HCT116 (cell line): ENCODE data around the gene TTC39C. TPM values are rescaled to one million over a fixed set of nuclear protein-coding genes. Genes with fewer than 3 reads are reported as not detected.

ENCODE experiments used
- ATAC-seq: fragments of 200-7000 bp; cut with Tn5 transposase; 2 replicates; pipeline ENCODE4 v1.9.1; 2020; ENCODE audit warnings: mild to moderate bottlenecking, moderate library complexity
- BruUV-seq: library from RNA; stranded (reverse); fragments of 400-500 nt; replicated peaks from 2 replicates; lab custom pipeline; 2021; lab: Mats Ljungman, UMichigan
- CTCF ChIA-PET: fragments of 300-600 bp; sonication (Branson Sonifier 250); formaldehyde crosslinking; loops from one replicate; lab custom pipeline; 2021; ENCODE audit warnings: antibody characterized with exemption; lab: Charles Lee
- POLR2A ChIA-PET: fragments of 300-600, 350-600 bp; sonication (Branson Sonifier 250); formaldehyde crosslinking; loops from one replicate; lab custom pipeline; 2021; ENCODE audit warnings: antibody characterized with exemption; lab: Charles Lee
- RAD21 ChIA-PET, 2 experiments: fragments of 300-600 bp; sonication (Branson Sonifier 250); formaldehyde crosslinking; loops; one replicate each; lab custom pipeline; 2023; ENCODE audit warnings: low total read pairs in 2 of 2; ENCODE audit not compliant: uncharacterized antibody in 2 of 2, unreplicated experiment in 2 of 2, low non-redundant PET in 1 of 2; lab: Charles Lee
- DNase-seq: peaks from one replicate; pipeline ENCODE4 v3.0.0-alpha.2; 2010; ENCODE audit warnings: low read depth, low spot score
- H2AFZ ChIP-seq: fragments of 200-600 bp; shearing (Covaris generic), sonication (generic); 2 replicates; pipeline ENCODE4 v1.6.1; 2017; ENCODE audit warnings: low read depth, mixed run types, mixed read lengths, antibody characterized with exemption, low read length; ENCODE audit not compliant: poor library complexity, severe bottlenecking
- H3K27ac ChIP-seq: 2 replicates; pipeline ENCODE4 v1.5.1; 2012; ENCODE audit warnings: low read depth, low read length
- H3K27me3 ChIP-seq: fragments of 200-600 bp; sonication (generic); 2 replicates; pipeline ENCODE4 v1.6.1; 2016; ENCODE audit warnings: mixed run types, low read length, mixed read lengths; ENCODE audit not compliant: insufficient read depth
- H3K36me3 ChIP-seq, 2 experiments: fragments of 200-500 bp in 1 of 2; fragments of 200-600 bp in 1 of 2; sonication (Bioruptor generic) in 1 of 2; sonication (generic) in 1 of 2; 2 replicates each; pipeline versions ENCODE4 v1.5.1 to v1.6.1; 2014 to 2016; ENCODE audit warnings: low read length in 2 of 2, inconsistent platforms in 1 of 2, mixed read lengths in 1 of 2, mixed run types in 1 of 2; ENCODE audit not compliant: insufficient read depth in 2 of 2, control insufficient read depth in 1 of 2
- H3K4me1 ChIP-seq, 2 experiments: fragments of 200-600 bp in 1 of 2; sonication (generic) in 1 of 2; 2 replicates each; pipeline versions ENCODE4 v1.5.1 to v1.6.1; 2012 to 2017; ENCODE audit warnings: low read length in 2 of 2, inconsistent platforms in 1 of 2, mild to moderate bottlenecking in 1 of 2, mixed read lengths in 1 of 2, mixed run types in 1 of 2, moderate library complexity in 1 of 2; ENCODE audit not compliant: insufficient read depth in 2 of 2, control insufficient read depth in 1 of 2
- H3K4me2 ChIP-seq: fragments of 200-600 bp; sonication (generic); 2 replicates; pipeline ENCODE4 v1.6.1; 2017; ENCODE audit warnings: mixed run types, low read length, mixed read lengths
- H3K4me3 ChIP-seq, 2 experiments: fragments of 200-600 bp in 1 of 2; sonication (generic) in 1 of 2; replicated peaks in 1 of 2; 2 replicates each; pipeline ENCODE4 v1.5.1; 2011 to 2016; ENCODE audit warnings: low read length in 2 of 2, control low read depth in 1 of 2, low read depth in 1 of 2, mild to moderate bottlenecking in 1 of 2, mixed read lengths in 1 of 2, mixed run types in 1 of 2
- H3K79me2 ChIP-seq: fragments of 200-600 bp; sonication (generic); 2 replicates; pipeline ENCODE4 v1.6.1; 2017; ENCODE audit warnings: mild to moderate bottlenecking, mixed run types, low read length, moderate library complexity, mixed read lengths; ENCODE audit not compliant: insufficient read depth
- H3K9ac ChIP-seq: fragments of 200-600 bp; sonication (generic); 2 replicates; pipeline ENCODE4 v1.6.1; 2016; ENCODE audit warnings: low read length, mixed read lengths
- H3K9me2 ChIP-seq: fragments of 200-600 bp; sonication (generic), shearing (Covaris generic); 2 replicates; pipeline ENCODE4 v1.6.1; 2017; ENCODE audit warnings: mixed run types, mild to moderate bottlenecking, moderate library complexity; ENCODE audit not compliant: insufficient read depth
- H3K9me3 ChIP-seq, 2 experiments: fragments of 200-500 bp in 1 of 2; fragments of 200-600 bp in 1 of 2; sonication (Bioruptor generic) in 1 of 2; sonication (generic) in 1 of 2; 2 replicates each; pipeline ENCODE4 v1.6.1; 2014 to 2017; ENCODE audit warnings: low read length in 2 of 2, mixed read lengths in 2 of 2, inconsistent platforms in 1 of 2, low read depth in 1 of 2, mild to moderate bottlenecking in 1 of 2, mixed run types in 1 of 2, moderate library complexity in 1 of 2; ENCODE audit not compliant: control insufficient read depth in 1 of 2, insufficient read depth in 1 of 2
- H4K20me1 ChIP-seq: fragments of 200-600 bp; sonication (generic), shearing (Covaris generic); 2 replicates; pipeline ENCODE4 v1.6.1; 2017; ENCODE audit warnings: mixed run types, mild to moderate bottlenecking, moderate library complexity; ENCODE audit not compliant: insufficient read depth
- CEBPB ChIP-seq: IDR thresholded peaks from 2 replicates; pipeline ENCODE4 v1.6.1; 2012; ENCODE audit warnings: low read depth
- CTCF ChIP-seq, 3 experiments: fragments of 200-600 bp in 1 of 3; sonication (generic) in 1 of 3; IDR thresholded peaks in 2 of 3; conservative IDR thresholded peaks in 1 of 3; 2 replicates each; pipeline ENCODE4 v1.5.1; 2012 to 2017; ENCODE audit warnings: low read depth in 2 of 3, low read length in 2 of 3, antibody characterized with exemption in 1 of 3, borderline replicate concordance in 1 of 3, control low read depth in 1 of 3, mild to moderate bottlenecking in 1 of 3, mixed read lengths in 1 of 3, mixed run types in 1 of 3, moderate library complexity in 1 of 3; ENCODE audit not compliant: insufficient read depth in 1 of 3
- EZH2phosphoT487 ChIP-seq: fragments of 200-600 bp; IDR thresholded peaks from 2 replicates; pipeline ENCODE4 v1.6.1; 2018; ENCODE audit warnings: antibody characterized with exemption, borderline replicate concordance
- POLR2A ChIP-seq: IDR thresholded peaks from 2 replicates; pipeline ENCODE4 v1.7.0; 2011; ENCODE audit warnings: borderline replicate concordance; ENCODE audit not compliant: insufficient read depth, insufficient read length; ENCODE audit errors: extremely low read depth
- POLR2AphosphoS5 ChIP-seq: IDR thresholded peaks from 2 replicates; pipeline ENCODE4 v1.6.1; 2011; ENCODE audit warnings: mild to moderate bottlenecking, low read depth, low read length, moderate library complexity
- REST ChIP-seq: IDR thresholded peaks from 2 replicates; pipeline ENCODE4 v1.6.1; 2012; ENCODE audit warnings: low read depth
- SP1 ChIP-seq: IDR thresholded peaks from 2 replicates; pipeline ENCODE4 v1.6.1; 2012; ENCODE audit warnings: low read depth
- SRF ChIP-seq: IDR thresholded peaks from 2 replicates; pipeline ENCODE4 v1.6.1; 2012; ENCODE audit warnings: low read depth
- YY1 ChIP-seq: IDR thresholded peaks from 2 replicates; pipeline ENCODE4 v1.6.1; 2011; ENCODE audit warnings: low read length, low read depth, moderate library complexity, mild to moderate bottlenecking; ENCODE audit not compliant: insufficient replicate concordance; ENCODE audit errors: extremely low read depth
- ZBTB33 ChIP-seq: IDR thresholded peaks from 2 replicates; pipeline ENCODE4 v1.6.1; 2011; ENCODE audit warnings: mild to moderate bottlenecking, low read length, moderate library complexity; ENCODE audit not compliant: insufficient replicate concordance; ENCODE audit errors: extremely low read depth
- intact Hi-C: fragments of 100-400 bp; cut with micrococcal nuclease; formaldehyde crosslinking; loops from 2 replicates; pipeline ENCODE4 v1.10.0; 2022
- total RNA-seq: library from RNA; stranded (reverse); gene quantifications from one replicate; pipeline ENCODE4 v1.2.1, GENCODE V29; 2021; ENCODE audit not compliant: unreplicated experiment

TTC39C gene
- total RNA-seq, 1 experiment from 2014 or later, result 24.8 TPM

- ChIA-PET RAD21 (no interaction called here), POLR2A (no interaction called here), CTCF (no interaction called here)
- Histone ChIP-seq H3K36me3 (peaks cover 0 to 11% of the 10 kb centered on the region in 2 experiments; a peak in 2 of 4 replicates), H3K9me3 (no peaks in the 10 kb centered on the region), H3K4me3 (no peak overlapping the region), H4K20me1 (no peaks in the 10 kb centered on the region), H3K4me2 (no peak overlapping the region), H3K9ac (no peak overlapping the region), H2AFZ (no peak overlapping the region), H3K27me3 (no peaks in the 10 kb centered on the region), H3K79me2 (no peaks in the 10 kb centered on the region), H3K4me1 (peaks cover 0 to 2% of the 10 kb centered on the region in 2 experiments; a peak in 1 of 4 replicates), H3K27ac (no peak overlapping the region), H3K9me2 (no peaks in the 10 kb centered on the region)
- DNase-seq (no peak), ATAC-seq (no peak)
- TF ChIP-seq ZBTB33 (no peak), CTCF (IDR thresholded peaks at IDR 0.05 in 2 of 3, conservative IDR thresholded peaks at IDR 0.05 in 1 of 3; ENCODE audit: borderline replicate concordance in 1 of 3, insufficient read depth in 1 of 3, low read depth in 2 of 3, low read length in 2 of 3) (no peak), POLR2AphosphoS5 (no peak), EZH2phosphoT487 (no peak), POLR2A (no peak), SRF (no peak), SP1 (no peak), REST (no peak), CEBPB (no peak), YY1 (no peak)
- intact Hi-C loops, result no loop called here
- BruUV-seq, result no TSS peak
Measured at GRCh38 chr18:24130494-24130893, 115.9 kb downstream of the TTC39C start.
